ENCODE measurements around the gene KAT6B.

The KAT6B gene

DNA sequence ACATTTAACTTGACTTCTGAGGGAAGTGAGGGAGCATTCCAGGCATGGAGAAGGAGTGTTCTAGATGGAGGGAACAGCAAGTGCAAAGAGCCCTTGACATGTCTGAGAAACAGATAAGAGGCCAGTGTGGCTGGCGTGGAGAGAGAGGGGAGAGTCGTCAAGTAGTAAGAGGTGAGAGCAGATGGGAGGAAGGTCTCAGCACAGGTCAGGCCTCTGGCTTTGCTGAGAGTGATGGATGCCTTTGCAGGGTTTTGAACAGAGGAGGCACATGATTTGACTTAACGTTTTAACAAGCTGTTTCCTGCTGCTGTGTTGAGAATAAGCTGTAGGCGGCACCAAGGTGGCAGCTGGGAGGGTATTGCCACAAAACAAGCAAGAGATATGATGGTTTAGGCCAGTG is 97.2 kb downstream of the KAT6B start:
- no peak overlapping the region for H3K4me3 ChIP-seq (ENCODE audit: low read depth, low read length)
- DNase-seq (ENCODE audit: low read depth): no peak
- TF ChIP-seq CTCF (IDR thresholded peaks at IDR 0.05; ENCODE audit: low read depth, low read length, missing control alignments): no peak

- no peak for TF ChIP-seq CTCF (IDR thresholded peaks at IDR 0.05; ENCODE audit: low read depth, low read length, missing control alignments)
- no peak overlapping the region for H3K4me3 ChIP-seq (ENCODE audit: low read depth, low read length)
- DNase-seq (ENCODE audit: low read depth): no peak
Measured at GRCh38 chr10:74924251-74924963, 98.0 kb downstream of the KAT6B start.

DNA sequence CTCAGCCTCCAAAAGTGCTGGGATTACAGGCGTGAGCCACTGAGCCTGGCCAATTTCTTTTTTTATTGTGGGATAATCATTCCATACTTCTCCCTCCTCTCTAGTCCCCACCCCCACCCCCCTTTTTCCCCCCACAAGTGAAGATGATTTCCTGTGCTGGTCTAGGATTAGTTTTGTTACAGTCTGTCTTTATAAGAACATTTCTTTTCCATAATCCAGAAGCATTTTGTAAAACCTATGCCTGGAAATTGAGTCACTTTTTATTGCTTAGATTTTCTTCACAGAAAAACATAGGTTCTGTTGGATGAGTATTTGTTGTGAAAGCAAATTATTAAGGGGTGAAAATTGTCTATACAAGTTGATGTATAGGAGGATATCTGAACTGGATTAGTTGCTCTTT is 98.9 kb downstream of the KAT6B start:
- H3K4me3 ChIP-seq (ENCODE audit: low read depth, low read length): no peak overlapping the region
- TF ChIP-seq CTCF (IDR thresholded peaks at IDR 0.05; ENCODE audit: low read depth, low read length, missing control alignments): no peak
- no peak for DNase-seq (ENCODE audit: low read depth)

DNA sequence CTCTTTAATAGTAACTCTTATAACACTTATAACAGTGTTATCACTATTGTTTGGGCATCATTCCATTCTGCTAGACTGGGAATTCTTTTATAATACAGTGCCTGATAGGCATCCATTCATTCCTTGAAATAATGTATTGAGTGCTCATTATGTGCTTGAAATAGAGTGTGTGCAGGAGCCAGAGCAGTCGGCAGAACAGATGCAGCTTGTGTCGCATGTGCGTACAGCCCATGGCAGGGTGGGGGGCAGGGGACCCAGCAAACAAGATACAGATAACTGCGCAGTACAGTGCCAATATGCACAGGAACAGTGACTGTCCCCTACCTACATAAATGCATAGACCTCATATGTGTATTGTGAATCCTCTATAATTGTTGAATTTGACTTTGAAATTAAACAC is 99.3 kb downstream of the KAT6B start:
- no peak overlapping the region for H3K4me3 ChIP-seq (ENCODE audit: low read depth, low read length)
- no peak for DNase-seq (ENCODE audit: low read depth)
- TF ChIP-seq CTCF (IDR thresholded peaks at IDR 0.05; ENCODE audit: low read depth, low read length, missing control alignments): no peak

DNA sequence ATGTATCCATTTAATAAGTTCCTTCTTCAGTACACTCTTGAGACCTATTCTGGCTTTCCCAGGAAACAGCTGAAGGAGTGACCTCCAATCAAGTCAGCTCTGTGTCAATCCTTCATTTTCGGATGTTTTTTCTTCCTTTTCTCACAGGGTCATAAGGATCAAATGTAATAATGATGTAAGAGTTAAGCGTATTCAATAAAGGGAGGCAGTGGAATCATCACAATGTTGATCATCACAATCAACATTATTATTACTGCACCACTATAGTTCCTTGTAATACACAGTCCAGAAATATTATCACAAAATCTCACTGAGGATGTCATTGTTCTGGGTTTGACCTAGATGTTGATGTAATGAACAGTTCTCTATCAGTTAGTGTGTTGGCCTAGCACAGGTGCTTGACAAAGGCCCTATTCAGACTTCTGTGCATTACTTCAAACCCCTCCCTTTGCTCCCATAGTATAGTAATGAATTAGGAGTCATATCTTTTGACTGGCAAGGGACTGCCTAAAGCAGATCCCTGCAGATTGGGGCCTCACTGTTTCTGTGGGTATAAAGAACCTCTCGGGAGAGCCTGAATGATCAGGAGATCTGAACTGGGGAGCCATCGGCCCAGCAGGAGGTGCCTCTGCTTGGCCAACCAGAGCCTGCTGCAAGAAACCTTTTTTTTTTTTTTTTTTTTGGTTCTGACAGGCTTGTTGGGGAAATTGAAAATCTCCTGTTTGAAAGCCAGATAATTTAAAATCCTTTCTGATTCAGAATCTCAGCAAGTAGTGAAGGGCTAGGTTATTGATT is 100.6 kb downstream of the KAT6B start:
- H3K4me3 ChIP-seq (ENCODE audit: low read depth, low read length): no peak overlapping the region
- no peak for TF ChIP-seq CTCF (IDR thresholded peaks at IDR 0.05; ENCODE audit: low read depth, low read length, missing control alignments)
- no peak for DNase-seq (ENCODE audit: low read depth)

- DNase-seq (ENCODE audit: low read depth): no peak
- no peak for TF ChIP-seq CTCF (IDR thresholded peaks at IDR 0.05; ENCODE audit: low read depth, low read length, missing control alignments)
- no peak overlapping the region for H3K4me3 ChIP-seq (ENCODE audit: low read depth, low read length)
Measured at GRCh38 chr10:74927701-74928100, 101.3 kb downstream of the KAT6B start.

Data from GM12864 (cell line).